22Rv1 (cell line): ENCODE results near the gene BCKDK.

Source experiments
- H3K27ac ChIP-seq: fragments of 450-650 bp; 2 replicates; pipeline ENCODE4 v1.5.1; 2017
- ZFX ChIP-seq: fragments of 450-650 bp; IDR thresholded peaks from 2 replicates; pipeline ENCODE4 v1.6.1; 2017; ENCODE audit warnings: antibody characterized with exemption, borderline replicate concordance
- TF ChIP-seq, protein P1 (sequence below): fragments of 450-650 bp; IDR thresholded peaks from 2 replicates; pipeline ENCODE4 v1.5.1; 2017; ENCODE audit warnings: mild to moderate bottlenecking

The BCKDK gene

GRCh38 chr16:31071861-31072260 lies 36.3 kb upstream of the BCKDK start:
- peak overlapping the region; percentile 92 for H3K27ac ChIP-seq
- TF ChIP-seq, protein P1, sequence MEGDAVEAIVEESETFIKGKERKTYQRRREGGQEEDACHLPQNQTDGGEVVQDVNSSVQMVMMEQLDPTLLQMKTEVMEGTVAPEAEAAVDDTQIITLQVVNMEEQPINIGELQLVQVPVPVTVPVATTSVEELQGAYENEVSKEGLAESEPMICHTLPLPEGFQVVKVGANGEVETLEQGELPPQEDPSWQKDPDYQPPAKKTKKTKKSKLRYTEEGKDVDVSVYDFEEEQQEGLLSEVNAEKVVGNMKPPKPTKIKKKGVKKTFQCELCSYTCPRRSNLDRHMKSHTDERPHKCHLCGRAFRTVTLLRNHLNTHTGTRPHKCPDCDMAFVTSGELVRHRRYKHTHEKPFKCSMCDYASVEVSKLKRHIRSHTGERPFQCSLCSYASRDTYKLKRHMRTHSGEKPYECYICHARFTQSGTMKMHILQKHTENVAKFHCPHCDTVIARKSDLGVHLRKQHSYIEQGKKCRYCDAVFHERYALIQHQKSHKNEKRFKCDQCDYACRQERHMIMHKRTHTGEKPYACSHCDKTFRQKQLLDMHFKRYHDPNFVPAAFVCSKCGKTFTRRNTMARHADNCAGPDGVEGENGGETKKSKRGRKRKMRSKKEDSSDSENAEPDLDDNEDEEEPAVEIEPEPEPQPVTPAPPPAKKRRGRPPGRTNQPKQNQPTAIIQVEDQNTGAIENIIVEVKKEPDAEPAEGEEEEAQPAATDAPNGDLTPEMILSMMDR, result no peak
- TF ChIP-seq ZFX, result no peak

- TF ChIP-seq ZFX, result no peak
- TF ChIP-seq, protein P1, result no peak
- H3K27ac ChIP-seq, result peak overlapping the region; percentile 92
Measured at GRCh38 chr16:31072540-31073141, 35.5 kb upstream of the BCKDK start.

DNA sequence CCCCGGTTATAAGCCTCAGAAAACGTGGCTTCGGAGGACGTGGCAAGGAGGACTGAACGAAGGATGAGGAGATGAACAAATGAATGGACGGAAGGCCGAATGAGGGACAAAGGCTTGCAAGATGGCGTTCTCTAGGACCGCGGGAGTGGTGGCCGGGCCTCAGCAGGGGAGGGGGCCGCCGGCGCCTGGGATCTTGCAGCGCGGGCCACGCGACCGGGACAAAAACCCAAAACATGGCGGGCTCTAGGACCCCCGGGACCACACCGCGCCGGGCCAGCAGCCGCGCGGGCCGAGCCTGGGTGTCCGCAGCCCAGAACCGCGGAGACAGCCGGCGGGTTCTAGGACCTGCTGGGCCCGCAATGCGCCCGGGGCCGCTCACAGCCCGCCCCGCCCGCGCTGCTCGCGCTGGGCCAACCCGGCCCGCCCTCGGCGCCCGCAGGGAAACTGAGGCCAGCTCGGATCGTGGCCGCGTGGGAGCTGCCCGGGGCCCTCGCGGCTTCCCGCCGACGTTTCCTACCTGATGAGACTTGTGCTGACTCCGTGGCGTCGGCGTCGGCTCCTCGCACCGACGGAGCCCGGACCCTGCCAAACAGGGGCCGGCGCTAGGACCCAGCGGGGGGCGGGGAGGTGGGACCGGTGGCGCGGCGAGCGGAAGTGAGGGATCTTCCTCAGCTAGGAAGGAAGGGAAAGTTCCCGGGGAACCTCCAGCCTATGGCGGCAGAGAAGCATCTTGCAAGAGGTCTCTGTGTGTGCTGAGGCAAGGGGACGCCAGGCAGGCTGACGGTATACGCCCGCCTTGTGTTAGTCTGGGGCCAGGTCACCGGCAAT lies 34.8 kb upstream of the BCKDK start:
- TF ChIP-seq ZFX, result no peak
- TF ChIP-seq, protein P1, result no peak

DNA sequence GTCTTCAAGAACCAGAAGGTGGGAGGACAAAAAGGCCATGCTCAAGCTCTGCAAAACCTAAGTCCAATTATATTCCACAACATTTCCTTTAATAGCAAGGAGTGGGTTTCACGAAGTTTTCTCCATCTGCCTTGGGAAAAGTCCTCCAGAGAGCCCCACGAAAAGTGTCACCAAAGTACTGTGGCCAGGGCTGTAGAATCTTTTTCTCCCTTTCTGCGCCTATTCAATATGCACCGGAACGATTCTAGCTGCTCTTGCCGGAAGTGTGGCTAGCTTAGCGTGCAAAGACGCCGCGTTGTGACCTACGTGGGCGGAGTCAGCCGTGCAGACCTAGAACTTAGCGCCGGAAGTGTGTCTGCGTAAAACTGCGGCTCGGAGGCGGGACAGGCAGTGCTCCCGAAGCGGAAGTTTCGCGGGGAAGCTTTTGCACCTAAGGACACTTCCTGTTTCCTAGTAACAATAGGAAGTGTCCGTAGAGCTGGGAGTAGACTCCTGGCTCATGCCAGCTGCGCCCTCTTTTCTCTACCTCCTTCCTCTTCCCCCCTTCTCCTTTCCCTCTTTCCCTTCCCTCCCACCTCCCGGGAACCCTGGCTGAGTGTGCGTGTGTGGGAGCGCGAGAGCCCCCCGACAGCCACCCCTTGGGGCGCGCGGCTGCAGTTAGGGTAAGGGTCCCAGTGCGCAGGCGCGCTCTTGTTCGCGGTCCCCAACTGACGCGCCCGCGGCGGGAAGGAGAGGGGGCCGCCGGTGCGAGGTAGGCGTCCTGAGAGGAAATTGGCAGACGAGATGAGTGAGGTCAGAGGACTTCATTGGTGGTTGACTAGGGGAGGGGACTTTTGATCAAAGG lies 34.0 kb upstream of the BCKDK start, which contains the start of the genes ZNF646 and ZNF668:
Gene ZNF646, plus strand, starts transcription at position 453 of the 844 bp plus-strand sequence. CDS start 1,903 bp downstream, outside the sequence.
Gene ZNF668, minus strand, starts transcription at position 271 of the 844 bp plus-strand sequence. CDS start 9,781 bp downstream, outside the sequence.
- H3K27ac ChIP-seq, result peak within 1 kb of the TSS; percentile 92
- TF ChIP-seq, protein P1, result no peak
- TF ChIP-seq ZFX, result no peak

More for the DNA sequence above, 34.8 kb upstream of the BCKDK start:
- peak overlapping the region; percentile 92 for H3K27ac ChIP-seq

GRCh38 chr16:31074814-31075183 lies 33.4 kb upstream of the BCKDK start:
- no peak for TF ChIP-seq ZFX
- TF ChIP-seq, protein P1, result no peak
- peak overlapping the region; percentile 92 for H3K27ac ChIP-seq

DNA sequence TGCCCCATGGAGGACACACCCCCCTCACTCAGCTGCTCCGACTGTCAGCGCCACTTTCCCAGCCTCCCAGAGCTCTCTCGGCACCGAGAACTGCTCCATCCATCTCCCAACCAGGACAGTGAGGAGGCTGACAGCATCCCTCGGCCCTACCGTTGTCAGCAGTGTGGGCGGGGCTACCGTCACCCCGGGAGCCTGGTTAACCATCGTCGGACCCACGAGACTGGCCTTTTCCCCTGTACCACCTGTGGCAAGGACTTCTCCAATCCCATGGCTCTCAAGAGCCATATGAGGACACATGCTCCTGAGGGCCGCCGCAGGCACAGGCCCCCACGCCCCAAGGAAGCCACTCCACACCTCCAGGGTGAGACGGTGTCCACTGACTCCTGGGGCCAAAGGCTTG lies 31.9 kb upstream of the BCKDK start:
- H3K27ac ChIP-seq, result no peak overlapping the region
- TF ChIP-seq ZFX, result no peak
- TF ChIP-seq, protein P1, result no peak
